Astrocyte (in vitro differentiated cells and primary cell): ENCODE results near the gene PIGZ. TPM values are rescaled to one million over a fixed set of nuclear protein-coding genes. Genes with fewer than 3 reads are reported as not detected.

Source experiments
- DNase-seq: peaks from one replicate; pipeline ENCODE4 v3.0.0-alpha.2; 2010; ENCODE audit warnings: low read depth
- FAIRE-seq: peaks from 2 replicates; lab custom pipeline; 2011; peaks lifted over from hg19 to GRCh38; lab: Jason Lieb, UNC
- H2AFZ ChIP-seq: 2 replicates; pipeline ENCODE4 v1.6.0; 2012; ENCODE audit warnings: low read depth, low read length, inconsistent platforms
- H3K27ac ChIP-seq: 2 replicates; pipeline ENCODE4 v1.5.1; 2011; ENCODE audit warnings: low read depth, low read length, inconsistent platforms
- H3K27me3 ChIP-seq: 2 replicates; pipeline ENCODE4 v1.6.0; 2011; ENCODE audit warnings: low read length, inconsistent platforms; ENCODE audit not compliant: insufficient read depth
- H3K36me3 ChIP-seq: 2 replicates; pipeline ENCODE4 v1.5.1; 2011; ENCODE audit warnings: low read length, inconsistent platforms; ENCODE audit not compliant: insufficient read depth
- H3K4me1 ChIP-seq: 2 replicates; pipeline ENCODE4 v1.5.1; 2011; ENCODE audit warnings: low read length, inconsistent platforms; ENCODE audit not compliant: insufficient read depth
- H3K4me2 ChIP-seq: 2 replicates; pipeline ENCODE4 v1.6.0; 2012; ENCODE audit warnings: low read length, inconsistent platforms
- H3K4me3 ChIP-seq: 2 replicates; pipeline ENCODE4 v1.5.1; 2011; ENCODE audit warnings: low read depth, mild to moderate bottlenecking, low read length, inconsistent platforms; ENCODE audit not compliant: insufficient read depth
- H3K79me2 ChIP-seq: 2 replicates; pipeline ENCODE4 v1.6.0; 2012; ENCODE audit warnings: mild to moderate bottlenecking, low read length, inconsistent platforms; ENCODE audit not compliant: insufficient read depth
- H3K9ac ChIP-seq: 2 replicates; pipeline ENCODE4 v1.6.0; 2012; ENCODE audit warnings: mild to moderate bottlenecking, low read length, inconsistent platforms
- H3K9me3 ChIP-seq: 2 replicates; pipeline ENCODE4 v1.5.1; 2012; ENCODE audit warnings: low read depth, mild to moderate bottlenecking, low read length, inconsistent platforms; ENCODE audit not compliant: insufficient read depth
- H4K20me1 ChIP-seq: 2 replicates; pipeline ENCODE4 v1.6.0; 2012; ENCODE audit warnings: low read length, inconsistent platforms; ENCODE audit not compliant: insufficient read depth
- H3K27ac Mint-ChIP-seq: one replicate; pipeline ENCODE4 v1.8.0; 2021; ENCODE audit warnings: mild to moderate bottlenecking, mixed read lengths; ENCODE audit not compliant: unreplicated experiment
- H3K27me3 Mint-ChIP-seq: one replicate; pipeline ENCODE4 v1.8.0; 2021; ENCODE audit warnings: low read depth, mixed read lengths; ENCODE audit not compliant: unreplicated experiment
- H3K36me3 Mint-ChIP-seq: one replicate; pipeline ENCODE4 v1.8.0; 2021; ENCODE audit warnings: low read depth, mixed read lengths; ENCODE audit not compliant: unreplicated experiment
- H3K4me1 Mint-ChIP-seq: one replicate; pipeline ENCODE4 v1.8.0; 2021; ENCODE audit warnings: low read depth, mixed read lengths; ENCODE audit not compliant: unreplicated experiment
- H3K4me3 Mint-ChIP-seq: one replicate; pipeline ENCODE4 v1.8.0; 2021; ENCODE audit warnings: mild to moderate bottlenecking, moderate library complexity, mixed read lengths; ENCODE audit not compliant: unreplicated experiment
- H3K9me3 Mint-ChIP-seq: one replicate; pipeline ENCODE4 v1.8.0; 2021; ENCODE audit warnings: mild to moderate bottlenecking, mixed read lengths; ENCODE audit not compliant: unreplicated experiment
- EZH2 ChIP-seq: IDR thresholded peaks from 2 replicates; pipeline ENCODE4 v1.6.1; 2012; ENCODE audit warnings: mild to moderate bottlenecking, low read length, inconsistent platforms; ENCODE audit not compliant: insufficient read depth
- total RNA-seq: library from RNA; stranded (reverse); gene quantifications from 2 replicates; pipeline ENCODE4 v1.2.1, GENCODE V29; 2021
- TF ChIP-seq, protein P1 (sequence below): IDR thresholded peaks from 2 replicates; pipeline ENCODE4 v1.5.1; 2011; ENCODE audit warnings: low read depth, mild to moderate bottlenecking, inconsistent platforms, low read length, moderate library complexity; ENCODE audit not compliant: insufficient read depth

The PIGZ gene
- total RNA-seq, 1 donor from 2014 or later, result 0.54 TPM

- no peak overlapping the region for H3K27ac ChIP-seq
- H3K36me3 ChIP-seq, result no peaks in the 10 kb centered on the region
- H3K27me3 ChIP-seq, result peaks cover 7% of the 10 kb centered on the region
- no peaks in the 10 kb centered on the region for H4K20me1 ChIP-seq
- TF ChIP-seq EZH2, result no peak
- TF ChIP-seq, protein P1, sequence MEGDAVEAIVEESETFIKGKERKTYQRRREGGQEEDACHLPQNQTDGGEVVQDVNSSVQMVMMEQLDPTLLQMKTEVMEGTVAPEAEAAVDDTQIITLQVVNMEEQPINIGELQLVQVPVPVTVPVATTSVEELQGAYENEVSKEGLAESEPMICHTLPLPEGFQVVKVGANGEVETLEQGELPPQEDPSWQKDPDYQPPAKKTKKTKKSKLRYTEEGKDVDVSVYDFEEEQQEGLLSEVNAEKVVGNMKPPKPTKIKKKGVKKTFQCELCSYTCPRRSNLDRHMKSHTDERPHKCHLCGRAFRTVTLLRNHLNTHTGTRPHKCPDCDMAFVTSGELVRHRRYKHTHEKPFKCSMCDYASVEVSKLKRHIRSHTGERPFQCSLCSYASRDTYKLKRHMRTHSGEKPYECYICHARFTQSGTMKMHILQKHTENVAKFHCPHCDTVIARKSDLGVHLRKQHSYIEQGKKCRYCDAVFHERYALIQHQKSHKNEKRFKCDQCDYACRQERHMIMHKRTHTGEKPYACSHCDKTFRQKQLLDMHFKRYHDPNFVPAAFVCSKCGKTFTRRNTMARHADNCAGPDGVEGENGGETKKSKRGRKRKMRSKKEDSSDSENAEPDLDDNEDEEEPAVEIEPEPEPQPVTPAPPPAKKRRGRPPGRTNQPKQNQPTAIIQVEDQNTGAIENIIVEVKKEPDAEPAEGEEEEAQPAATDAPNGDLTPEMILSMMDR, result no peak
- no peak overlapping the region for H3K4me2 ChIP-seq
- Mint-ChIP-seq H3K27ac (no peak overlapping the region), H3K4me1 (peaks cover 1% of the 10 kb centered on the region), H3K4me3 (no peak overlapping the region), H3K27me3 (peaks cover 32% of the 10 kb centered on the region), H3K9me3 (no peaks in the 10 kb centered on the region), H3K36me3 (peaks cover 2% of the 10 kb centered on the region)
- H3K79me2 ChIP-seq, result no peaks in the 10 kb centered on the region
- H3K9me3 ChIP-seq, result no peaks in the 10 kb centered on the region
- H2AFZ ChIP-seq, result no peak overlapping the region
- H3K4me3 ChIP-seq, result no peak overlapping the region
- H3K9ac ChIP-seq, result no peak overlapping the region
- DNase-seq (no peak), FAIRE-seq (no peak)
- H3K4me1 ChIP-seq, result no peaks in the 10 kb centered on the region
Measured at GRCh38 chr3:196949750-196950149, 18.9 kb downstream of the PIGZ start.

DNA sequence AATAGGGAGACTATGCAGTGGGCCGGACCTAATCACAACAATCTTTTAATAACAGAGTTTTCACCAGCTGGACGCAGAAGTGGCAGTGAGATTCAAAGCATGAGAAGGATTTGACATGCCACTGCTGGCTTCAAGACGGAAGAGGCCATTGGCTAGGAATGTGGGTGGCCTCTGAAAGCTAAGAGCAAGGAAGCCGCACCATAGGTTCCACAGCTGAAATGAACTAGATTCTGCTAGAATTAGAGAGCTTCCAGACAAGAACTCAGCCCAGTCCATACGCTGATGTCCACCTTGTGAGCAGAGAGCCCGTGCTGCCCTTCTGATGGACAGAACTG, 19.4 kb downstream of the PIGZ start:
- Histone ChIP-seq H3K27ac (no peak overlapping the region), H3K9me3 (no peaks in the 10 kb centered on the region), H4K20me1 (no peaks in the 10 kb centered on the region), H3K4me3 (no peak overlapping the region), H3K79me2 (peaks cover 3% of the 10 kb centered on the region), H3K36me3 (no peaks in the 10 kb centered on the region), H3K27me3 (peaks cover 2% of the 10 kb centered on the region), H3K9ac (no peak overlapping the region), H3K4me2 (no peak overlapping the region), H2AFZ (no peak overlapping the region), H3K4me1 (no peaks in the 10 kb centered on the region)
- H3K27ac Mint-ChIP-seq, result no peak overlapping the region
- peaks cover 32% of the 10 kb centered on the region for H3K27me3 Mint-ChIP-seq
- DNase-seq (no peak), FAIRE-seq (no peak)
- H3K9me3 Mint-ChIP-seq, result no peaks in the 10 kb centered on the region
- peaks cover 6% of the 10 kb centered on the region for H3K4me1 Mint-ChIP-seq
- peaks cover 2% of the 10 kb centered on the region for H3K36me3 Mint-ChIP-seq
- H3K4me3 Mint-ChIP-seq, result no peak overlapping the region
- TF ChIP-seq EZH2, result no peak
- TF ChIP-seq, protein P1, result no peak

DNA sequence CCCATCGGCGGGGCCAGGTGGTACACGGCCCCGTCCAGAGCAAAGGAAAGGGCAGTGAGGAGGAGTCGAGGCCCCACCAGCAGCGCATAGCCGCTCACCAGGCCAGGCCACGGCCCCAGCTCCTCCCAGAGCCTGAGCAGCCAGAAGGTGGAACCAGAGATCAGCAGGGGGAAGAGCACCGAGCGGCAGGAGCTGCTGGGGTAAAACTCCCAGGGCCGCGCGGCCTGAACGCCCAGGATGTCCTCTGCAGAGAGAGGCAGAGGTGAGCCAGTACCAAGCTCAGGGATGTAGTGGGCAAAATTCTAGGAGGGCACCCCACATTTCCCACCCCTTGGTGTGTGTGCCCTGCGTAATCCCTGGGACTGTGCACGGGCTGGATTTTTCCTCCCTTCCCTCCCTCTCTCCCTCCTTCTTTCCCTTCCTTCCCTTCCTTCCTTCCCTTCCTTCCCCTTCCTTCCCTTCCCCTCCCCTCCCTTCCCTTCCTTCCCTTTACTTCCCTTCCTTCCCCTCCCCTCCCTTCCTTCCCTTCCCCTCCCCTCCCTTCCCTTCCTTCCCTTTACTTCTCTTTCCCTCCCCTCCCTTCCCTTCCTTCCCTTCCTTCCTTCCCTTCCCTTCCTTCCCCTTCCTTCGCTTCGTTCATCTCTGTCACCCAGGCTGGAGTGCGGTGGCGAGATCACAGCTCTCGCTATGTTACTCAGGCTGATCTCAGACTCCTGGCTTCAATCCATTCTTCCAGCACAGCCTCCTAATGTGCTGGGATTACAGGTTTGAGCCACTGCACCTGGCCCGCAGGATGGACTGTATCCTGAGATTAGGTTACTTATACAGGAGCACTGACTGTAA, 20.0 kb downstream of the PIGZ start:
- Histone ChIP-seq H2AFZ (peak overlapping the region; percentile 34), H3K27me3 (peaks cover 2% of the 10 kb centered on the region), H3K4me2 (no peak overlapping the region), H3K4me1 (peaks cover 3% of the 10 kb centered on the region), H4K20me1 (peaks cover 2% of the 10 kb centered on the region), H3K36me3 (no peaks in the 10 kb centered on the region), H3K4me3 (no peak overlapping the region), H3K27ac (no peak overlapping the region), H3K9me3 (no peaks in the 10 kb centered on the region), H3K9ac (no peak overlapping the region), H3K79me2 (peaks cover 8% of the 10 kb centered on the region)
- Mint-ChIP-seq H3K9me3 (no peaks in the 10 kb centered on the region), H3K27ac (no peak overlapping the region), H3K27me3 (peaks cover 31% of the 10 kb centered on the region), H3K4me1 (peaks cover 7% of the 10 kb centered on the region), H3K36me3 (peaks cover 2% of the 10 kb centered on the region), H3K4me3 (no peak overlapping the region)
- no peak for DNase-seq
- TF ChIP-seq, protein P1, result no peak
- TF ChIP-seq EZH2, result no peak
- no peak for FAIRE-seq
